IMR-90 (cell line): Measurements from ENCODE around the gene GDF10. TPM values are rescaled to one million over a fixed set of nuclear protein-coding genes. Genes with fewer than 3 reads are reported as not detected.

Experiments
- ATAC-seq: fragments of 200-7000 bp; cut with Tn5 transposase; 2 replicates; pipeline ENCODE4 v1.9.1; 2020; ENCODE audit warnings: low read depth, mild to moderate bottlenecking, moderate library complexity
- BruUV-seq: library from RNA; stranded (reverse); fragments of 400-500 nt; replicated peaks from 2 replicates; lab custom pipeline; 2021; lab: Mats Ljungman, UMichigan
- CTCF ChIA-PET: fragments of 300-600 bp; formaldehyde crosslinking; extraction: SDS; loops from one replicate; lab custom pipeline; 2021; ENCODE audit warnings: antibody characterized with exemption; lab: Yijun Ruan, JAX
- POLR2A ChIA-PET: fragments of 300-600 bp; sonication (Branson Sonifier 250); formaldehyde crosslinking; loops from one replicate; lab custom pipeline; 2022; ENCODE audit warnings: antibody characterized with exemption; ENCODE audit not compliant: unreplicated experiment; lab: Charles Lee
- DNase-seq: peaks from one replicate; pipeline ENCODE4 v3.0.0; 2013
- H2AFZ ChIP-seq: replicated peaks from 2 replicates; pipeline ENCODE3; 2013; ENCODE audit warnings: low read length, mild to moderate bottlenecking; ENCODE audit not compliant: poor library complexity
- H2AK5ac ChIP-seq: 2 replicates; pipeline ENCODE4 v1.6.1; 2013; ENCODE audit warnings: low read depth, low read length, inconsistent platforms
- H2AK9ac ChIP-seq: replicated peaks from 2 replicates; pipeline ENCODE3; 2013; ENCODE audit warnings: mild to moderate bottlenecking, low read depth, low read length, moderate library complexity; ENCODE audit not compliant: poor library complexity
- H2BK120ac ChIP-seq: 2 replicates; pipeline ENCODE4 v1.6.1; 2013; ENCODE audit warnings: low read depth, low read length, inconsistent platforms
- H2BK15ac ChIP-seq: 3 replicates; pipeline ENCODE4 v1.6.1; 2013; ENCODE audit warnings: low read depth, low read length, inconsistent platforms
- H2BK20ac ChIP-seq: 2 replicates; pipeline ENCODE4 v1.6.1; 2013; ENCODE audit warnings: low read depth, mild to moderate bottlenecking, inconsistent platforms, low read length, moderate library complexity
- H2BK5ac ChIP-seq: 2 replicates; pipeline ENCODE4 v1.6.1; 2013; ENCODE audit warnings: mild to moderate bottlenecking, low read depth, low read length, inconsistent platforms; ENCODE audit not compliant: poor library complexity, severe bottlenecking
- H3K14ac ChIP-seq: replicated peaks from 2 replicates; pipeline ENCODE4 v1.6.1; 2013; ENCODE audit warnings: low read depth, low read length, inconsistent platforms
- H3K18ac ChIP-seq: 2 replicates; pipeline ENCODE4 v1.6.1; 2013; ENCODE audit warnings: low read depth, low read length, control low read depth
- H3K23ac ChIP-seq: 2 replicates; pipeline ENCODE4 v1.6.1; 2013; ENCODE audit warnings: low read depth, low read length, inconsistent platforms
- H3K27ac ChIP-seq: 2 replicates; pipeline ENCODE4 v1.5.1; 2013; ENCODE audit warnings: mild to moderate bottlenecking, control low read depth, low read length; ENCODE audit not compliant: insufficient read depth
- H3K27me3 ChIP-seq: 2 replicates; pipeline ENCODE4 v1.6.1; 2013; ENCODE audit warnings: low read length; ENCODE audit not compliant: control insufficient read depth, insufficient read depth
- H3K36me3 ChIP-seq: 2 replicates; pipeline ENCODE4 v1.6.1; 2013; ENCODE audit warnings: low read length, mixed read lengths; ENCODE audit not compliant: control insufficient read depth, insufficient read depth
- H3K4ac ChIP-seq: 2 replicates; pipeline ENCODE4 v1.6.1; 2013; ENCODE audit warnings: low read depth, low read length, inconsistent platforms
- H3K4me1 ChIP-seq: 2 replicates; pipeline ENCODE4 v1.6.1; 2013; ENCODE audit warnings: low read length, mixed read lengths; ENCODE audit not compliant: control insufficient read depth, insufficient read depth
- H3K4me2 ChIP-seq: 2 replicates; pipeline ENCODE4 v1.6.1; 2013; ENCODE audit warnings: low read depth, mild to moderate bottlenecking, control low read depth, low read length, moderate library complexity
- H3K4me3 ChIP-seq: 2 replicates; pipeline ENCODE4 v1.5.1; 2013; ENCODE audit warnings: low read depth, mild to moderate bottlenecking, control low read depth, low read length, moderate library complexity; ENCODE audit not compliant: insufficient read depth
- H3K56ac ChIP-seq: 2 replicates; pipeline ENCODE4 v1.6.1; 2013; ENCODE audit warnings: low read length, inconsistent platforms; ENCODE audit not compliant: insufficient read depth; ENCODE audit errors: extremely low read depth
- H3K79me1 ChIP-seq, 2 experiments: 2 replicates each; pipeline ENCODE4 v1.6.1; 2013; ENCODE audit warnings: low read length in 2 of 2, inconsistent platforms in 1 of 2, low read depth in 1 of 2
- H3K9ac ChIP-seq: 2 replicates; pipeline ENCODE4 v1.6.1; 2013; ENCODE audit warnings: low read depth, low read length, control low read depth
- H3K9me1 ChIP-seq: 2 replicates; pipeline ENCODE4 v1.6.1; 2013; ENCODE audit warnings: low read length, inconsistent platforms; ENCODE audit not compliant: insufficient read depth
- H3K9me3 ChIP-seq: 2 replicates; pipeline ENCODE4 v1.6.1; 2013; ENCODE audit warnings: low read length; ENCODE audit not compliant: control insufficient read depth, insufficient read depth
- H4K20me1 ChIP-seq: 2 replicates; pipeline ENCODE4 v1.6.1; 2013; ENCODE audit warnings: low read length, inconsistent platforms; ENCODE audit not compliant: insufficient read depth
- H4K5ac ChIP-seq: 2 replicates; pipeline ENCODE4 v1.6.1; 2013; ENCODE audit warnings: mild to moderate bottlenecking, low read depth, low read length, control low read depth
- H4K8ac ChIP-seq, 2 experiments: 2 replicates each; pipeline ENCODE4 v1.6.1; 2013; ENCODE audit warnings: low read depth in 2 of 2, low read length in 2 of 2, control low read depth in 1 of 2, inconsistent platforms in 1 of 2
- H4K91ac ChIP-seq: 2 replicates; pipeline ENCODE4 v1.6.1; 2013; ENCODE audit warnings: low read depth, low read length, inconsistent platforms; ENCODE audit not compliant: insufficient read depth
- BHLHE40 ChIP-seq: fragments of 150-350 bp; IDR thresholded peaks from 2 replicates; pipeline ENCODE4 v1.6.1; 2016; ENCODE audit warnings: mild to moderate bottlenecking, low read depth, low read length
- CEBPB ChIP-seq: IDR thresholded peaks from 2 replicates; pipeline ENCODE4 v1.6.1; 2012; ENCODE audit warnings: low read depth, low read length, improper control_type of control experiment
- CHD1 ChIP-seq: IDR thresholded peaks from 2 replicates; pipeline ENCODE4 v1.6.1; 2012; ENCODE audit warnings: low read depth, low read length, improper control_type of control experiment
- FOS ChIP-seq: fragments of 150-350 bp; IDR thresholded peaks from 2 replicates; pipeline ENCODE4 v1.6.1; 2016; ENCODE audit warnings: low read depth, low read length
- MAFK ChIP-seq: IDR thresholded peaks from 2 replicates; pipeline ENCODE4 v1.6.1; 2012; ENCODE audit warnings: low read depth, low read length, improper control_type of control experiment
- MAZ ChIP-seq: IDR thresholded peaks from 2 replicates; pipeline ENCODE4 v1.6.1; 2012; ENCODE audit warnings: low read depth, mild to moderate bottlenecking, low read length, improper control_type of control experiment, moderate library complexity, borderline replicate concordance
- MXI1 ChIP-seq: IDR thresholded peaks from 2 replicates; pipeline ENCODE4 v1.6.1; 2012; ENCODE audit warnings: low read depth, mild to moderate bottlenecking, low read length, moderate library complexity, borderline replicate concordance
- NFE2L2 ChIP-seq: fragments of 150-350 bp; IDR thresholded peaks from 2 replicates; pipeline ENCODE4 v1.6.1; 2016; ENCODE audit warnings: low read depth, mild to moderate bottlenecking, low read length
- POLR2A ChIP-seq: IDR thresholded peaks from 2 replicates; pipeline ENCODE4 v1.6.1; 2012; ENCODE audit warnings: mild to moderate bottlenecking, low read depth, low read length
- RAD21 ChIP-seq: IDR thresholded peaks from 2 replicates; pipeline ENCODE4 v1.6.1; 2012; ENCODE audit warnings: low read length, improper control_type of control experiment
- RCOR1 ChIP-seq: IDR thresholded peaks from 2 replicates; pipeline ENCODE4 v1.6.1; 2012; ENCODE audit warnings: mild to moderate bottlenecking, low read length, improper control_type of control experiment; ENCODE audit not compliant: insufficient replicate concordance
- RFX5 ChIP-seq: IDR thresholded peaks from 2 replicates; pipeline ENCODE4 v1.8.0; 2012; ENCODE audit warnings: low read depth, mild to moderate bottlenecking, low read length, moderate library complexity
- SMC3 ChIP-seq: fragments of 150-350 bp; IDR thresholded peaks from 2 replicates; pipeline ENCODE4 v1.6.1; 2016; ENCODE audit warnings: low read depth, mild to moderate bottlenecking, antibody characterized with exemption, low read length, moderate library complexity
- USF2 ChIP-seq: fragments of 150-350 bp; IDR thresholded peaks from 2 replicates; pipeline ENCODE4 v1.6.1; 2017; ENCODE audit warnings: mild to moderate bottlenecking, antibody characterized with exemption, low read length, low read depth
- WGBS, 2 experiments: methylation state at CpG; one replicate each; pipeline versions ENCODE4 v1.1.5 to v1.1.7; 2013; ENCODE audit warnings: missing lambda C conversion rate in 2 of 2; ENCODE audit not compliant: insufficient read length in 1 of 2; ENCODE audit errors: extremely low coverage in 2 of 2; 5-methylcytosine and 5-hydroxymethylcytosine counted together
- dilution Hi-C: fragments of 300-500 bp; cut with HindIII; formaldehyde crosslinking; loops from one replicate; pipeline ENCODE4 v1.14.3; 2018; ENCODE audit warnings: low sequenced_read_pairs; ENCODE audit not compliant: unreplicated experiment
- in situ Hi-C: fragments of 300-500 bp; cut with MboI; formaldehyde crosslinking; loops from 3 replicates; pipeline ENCODE4 v1.14.3; 2019; ENCODE audit warnings: low sequenced_read_pairs, inconsistent platforms, mixed read lengths
- intact Hi-C: fragments of 100-400 bp; cut with micrococcal nuclease; formaldehyde crosslinking; loops from 2 replicates; pipeline ENCODE4 v1.10.0; 2022
- polyA plus RNA-seq, 3 experiments: library from polyadenylated mRNA; depleted of rRNA; stranded (reverse); fragments of >200 nt; gene quantifications; 2 replicates each; pipeline ENCODE4 v1.2.3, GENCODE V29; 2012; ENCODE audit warnings: low replicate concordance in 1 of 3
- total RNA-seq: library from RNA; depleted of rRNA; stranded (reverse); fragments of >200 nt; gene quantifications from 2 replicates; pipeline ENCODE4 v1.2.3, GENCODE V29; 2012
- TF ChIP-seq, protein P1 (sequence below): conservative IDR thresholded peaks from 2 replicates; pipeline ENCODE4 v1.5.1; 2012; ENCODE audit warnings: mild to moderate bottlenecking, low read depth, low read length, improper control_type of control experiment
- TF ChIP-seq, protein P2 (sequence below): fragments of 150-350 bp; IDR thresholded peaks from 2 replicates; pipeline ENCODE4 v1.6.1; 2016; ENCODE audit warnings: low read depth, mild to moderate bottlenecking, low read length, moderate library complexity, borderline replicate concordance

GDF10 gene
- total and polyA plus RNA-seq, 2 of the 4 experiments (the other 2 are of a cell fraction) = 0.34 TPM; not detected in 1

- Histone ChIP-seq H3K27me3 (peaks cover 25% of the 10 kb centered on the region), H4K91ac (no peak overlapping the region), H2BK15ac (no peak overlapping the region), H3K4ac (no peak overlapping the region), H3K56ac (no peak overlapping the region), H2AFZ (no peak overlapping the region), H2BK120ac (no peak overlapping the region), H3K27ac (no peak overlapping the region), H2BK20ac (no peak overlapping the region), H2BK5ac (no peak overlapping the region), H3K14ac (no peak overlapping the region), H4K8ac (no peak overlapping the region), H3K4me2 (no peak overlapping the region), H3K36me3 (no peaks in the 10 kb centered on the region), H4K20me1 (no peaks in the 10 kb centered on the region), H4K5ac (no peak overlapping the region), H3K18ac (no peak overlapping the region), H3K79me1 (no peaks in the 10 kb centered on the region), H2AK9ac (no peak overlapping the region), H3K4me3 (no peak overlapping the region), H3K9ac (no peak overlapping the region), H3K9me1 (no peaks in the 10 kb centered on the region), H3K4me1 (no peaks in the 10 kb centered on the region), H2AK5ac (no peak overlapping the region), H3K9me3 (no peaks in the 10 kb centered on the region), H3K23ac (no peak overlapping the region)
- CTCF ChIA-PET = no interaction called here
- intact Hi-C loops (no loop called here), in situ Hi-C loops (no loop called here), dilution Hi-C loops (no loop called here)
- POLR2A ChIA-PET = no interaction called here
- no TSS peak for BruUV-seq
- ATAC-seq (no peak), DNase-seq (no peak)
- WGBS, 2 experiments = no CpG with 5 or more reads among the region's 12 CpGs
- no peak for TF ChIP-seq RFX5
- TF ChIP-seq CHD1 = no peak
- TF ChIP-seq POLR2A = no peak
- no peak for TF ChIP-seq USF2
- TF ChIP-seq, protein P1, sequence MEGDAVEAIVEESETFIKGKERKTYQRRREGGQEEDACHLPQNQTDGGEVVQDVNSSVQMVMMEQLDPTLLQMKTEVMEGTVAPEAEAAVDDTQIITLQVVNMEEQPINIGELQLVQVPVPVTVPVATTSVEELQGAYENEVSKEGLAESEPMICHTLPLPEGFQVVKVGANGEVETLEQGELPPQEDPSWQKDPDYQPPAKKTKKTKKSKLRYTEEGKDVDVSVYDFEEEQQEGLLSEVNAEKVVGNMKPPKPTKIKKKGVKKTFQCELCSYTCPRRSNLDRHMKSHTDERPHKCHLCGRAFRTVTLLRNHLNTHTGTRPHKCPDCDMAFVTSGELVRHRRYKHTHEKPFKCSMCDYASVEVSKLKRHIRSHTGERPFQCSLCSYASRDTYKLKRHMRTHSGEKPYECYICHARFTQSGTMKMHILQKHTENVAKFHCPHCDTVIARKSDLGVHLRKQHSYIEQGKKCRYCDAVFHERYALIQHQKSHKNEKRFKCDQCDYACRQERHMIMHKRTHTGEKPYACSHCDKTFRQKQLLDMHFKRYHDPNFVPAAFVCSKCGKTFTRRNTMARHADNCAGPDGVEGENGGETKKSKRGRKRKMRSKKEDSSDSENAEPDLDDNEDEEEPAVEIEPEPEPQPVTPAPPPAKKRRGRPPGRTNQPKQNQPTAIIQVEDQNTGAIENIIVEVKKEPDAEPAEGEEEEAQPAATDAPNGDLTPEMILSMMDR = no peak
- TF ChIP-seq SMC3 = no peak
- no peak for TF ChIP-seq FOS
- no peak for TF ChIP-seq MXI1
- no peak for TF ChIP-seq MAFK
- TF ChIP-seq CEBPB = no peak
- TF ChIP-seq RAD21 = no peak
- TF ChIP-seq RCOR1 = no peak
- no peak for TF ChIP-seq BHLHE40
- TF ChIP-seq, protein P2, sequence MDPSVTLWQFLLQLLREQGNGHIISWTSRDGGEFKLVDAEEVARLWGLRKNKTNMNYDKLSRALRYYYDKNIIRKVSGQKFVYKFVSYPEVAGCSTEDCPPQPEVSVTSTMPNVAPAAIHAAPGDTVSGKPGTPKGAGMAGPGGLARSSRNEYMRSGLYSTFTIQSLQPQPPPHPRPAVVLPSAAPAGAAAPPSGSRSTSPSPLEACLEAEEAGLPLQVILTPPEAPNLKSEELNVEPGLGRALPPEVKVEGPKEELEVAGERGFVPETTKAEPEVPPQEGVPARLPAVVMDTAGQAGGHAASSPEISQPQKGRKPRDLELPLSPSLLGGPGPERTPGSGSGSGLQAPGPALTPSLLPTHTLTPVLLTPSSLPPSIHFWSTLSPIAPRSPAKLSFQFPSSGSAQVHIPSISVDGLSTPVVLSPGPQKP = no peak
- no peak for TF ChIP-seq NFE2L2
- no peak for TF ChIP-seq MAZ
Observed at GRCh38 chr10:47357131-47357582, 57.2 kb downstream of the GDF10 start.
